Astrocyte (in vitro differentiated cells and primary cell): ENCODE measurements around the gene SOX13. TPM values are rescaled to one million over a fixed set of nuclear protein-coding genes. Genes with fewer than 3 reads are reported as not detected.

Experiments
- DNase-seq: peaks from one replicate; pipeline ENCODE4 v3.0.0-alpha.2; 2010; ENCODE audit warnings: low read depth
- FAIRE-seq: peaks from 2 replicates; lab custom pipeline; 2011; peaks lifted over from hg19 to GRCh38; lab: Jason Lieb, UNC
- H2AFZ ChIP-seq: 2 replicates; pipeline ENCODE4 v1.6.0; 2012; ENCODE audit warnings: low read depth, low read length, inconsistent platforms
- H3K27ac ChIP-seq: 2 replicates; pipeline ENCODE4 v1.5.1; 2011; ENCODE audit warnings: low read depth, low read length, inconsistent platforms
- H3K27me3 ChIP-seq: 2 replicates; pipeline ENCODE4 v1.6.0; 2011; ENCODE audit warnings: low read length, inconsistent platforms; ENCODE audit not compliant: insufficient read depth
- H3K36me3 ChIP-seq: 2 replicates; pipeline ENCODE4 v1.5.1; 2011; ENCODE audit warnings: low read length, inconsistent platforms; ENCODE audit not compliant: insufficient read depth
- H3K4me1 ChIP-seq: 2 replicates; pipeline ENCODE4 v1.5.1; 2011; ENCODE audit warnings: low read length, inconsistent platforms; ENCODE audit not compliant: insufficient read depth
- H3K4me2 ChIP-seq: 2 replicates; pipeline ENCODE4 v1.6.0; 2012; ENCODE audit warnings: low read length, inconsistent platforms
- H3K4me3 ChIP-seq: 2 replicates; pipeline ENCODE4 v1.5.1; 2011; ENCODE audit warnings: low read depth, mild to moderate bottlenecking, low read length, inconsistent platforms; ENCODE audit not compliant: insufficient read depth
- H3K79me2 ChIP-seq: 2 replicates; pipeline ENCODE4 v1.6.0; 2012; ENCODE audit warnings: mild to moderate bottlenecking, low read length, inconsistent platforms; ENCODE audit not compliant: insufficient read depth
- H3K9ac ChIP-seq: 2 replicates; pipeline ENCODE4 v1.6.0; 2012; ENCODE audit warnings: mild to moderate bottlenecking, low read length, inconsistent platforms
- H3K9me3 ChIP-seq: 2 replicates; pipeline ENCODE4 v1.5.1; 2012; ENCODE audit warnings: low read depth, mild to moderate bottlenecking, low read length, inconsistent platforms; ENCODE audit not compliant: insufficient read depth
- H4K20me1 ChIP-seq: 2 replicates; pipeline ENCODE4 v1.6.0; 2012; ENCODE audit warnings: low read length, inconsistent platforms; ENCODE audit not compliant: insufficient read depth
- H3K27ac Mint-ChIP-seq: one replicate; pipeline ENCODE4 v1.8.0; 2021; ENCODE audit warnings: mild to moderate bottlenecking, mixed read lengths; ENCODE audit not compliant: unreplicated experiment
- H3K27me3 Mint-ChIP-seq: one replicate; pipeline ENCODE4 v1.8.0; 2021; ENCODE audit warnings: low read depth, mixed read lengths; ENCODE audit not compliant: unreplicated experiment
- H3K36me3 Mint-ChIP-seq: one replicate; pipeline ENCODE4 v1.8.0; 2021; ENCODE audit warnings: low read depth, mixed read lengths; ENCODE audit not compliant: unreplicated experiment
- H3K4me1 Mint-ChIP-seq: one replicate; pipeline ENCODE4 v1.8.0; 2021; ENCODE audit warnings: low read depth, mixed read lengths; ENCODE audit not compliant: unreplicated experiment
- H3K4me3 Mint-ChIP-seq: one replicate; pipeline ENCODE4 v1.8.0; 2021; ENCODE audit warnings: mild to moderate bottlenecking, moderate library complexity, mixed read lengths; ENCODE audit not compliant: unreplicated experiment
- H3K9me3 Mint-ChIP-seq: one replicate; pipeline ENCODE4 v1.8.0; 2021; ENCODE audit warnings: mild to moderate bottlenecking, mixed read lengths; ENCODE audit not compliant: unreplicated experiment
- CTCF ChIP-seq: IDR thresholded peaks from 2 replicates; pipeline ENCODE4 v1.5.1; 2011; ENCODE audit warnings: low read depth, mild to moderate bottlenecking, inconsistent platforms, low read length, moderate library complexity; ENCODE audit not compliant: insufficient read depth
- EZH2 ChIP-seq: IDR thresholded peaks from 2 replicates; pipeline ENCODE4 v1.6.1; 2012; ENCODE audit warnings: mild to moderate bottlenecking, low read length, inconsistent platforms; ENCODE audit not compliant: insufficient read depth
- total RNA-seq: library from RNA; stranded (reverse); gene quantifications from 2 replicates; pipeline ENCODE4 v1.2.1, GENCODE V29; 2021

Gene SOX13
- total RNA-seq, 1 donor from 2014 or later = 12.4 TPM

- Mint-ChIP-seq H3K4me1 (peaks cover 6% of the 10 kb centered on the region), H3K4me3 (no peak overlapping the region), H3K9me3 (no peaks in the 10 kb centered on the region), H3K36me3 (peaks cover 4% of the 10 kb centered on the region), H3K27ac (no peak overlapping the region), H3K27me3 (no peaks in the 10 kb centered on the region)
- no peak for FAIRE-seq
- no peak for DNase-seq
- no peaks in the 10 kb centered on the region for H3K36me3 ChIP-seq
- H3K4me3 ChIP-seq = no peak overlapping the region
- no peak for TF ChIP-seq CTCF
- TF ChIP-seq EZH2 = no peak
- no peak overlapping the region for H3K4me2 ChIP-seq
- H3K27ac ChIP-seq = no peak overlapping the region
- no peak overlapping the region for H3K9ac ChIP-seq
- no peak overlapping the region for H2AFZ ChIP-seq
- H3K4me1 ChIP-seq = no peaks in the 10 kb centered on the region
- no peaks in the 10 kb centered on the region for H3K9me3 ChIP-seq
- H3K79me2 ChIP-seq = no peaks in the 10 kb centered on the region
- H3K27me3 ChIP-seq = no peaks in the 10 kb centered on the region
- H4K20me1 ChIP-seq = peaks cover 7% of the 10 kb centered on the region
Observed at GRCh38 chr1:204091066-204091465, 18.2 kb downstream of the SOX13 start.

GRCh38 chr1:204091787-204092312, 18.9 kb downstream of the SOX13 start:
- Histone ChIP-seq H3K27ac (no peak overlapping the region), H3K4me1 (no peaks in the 10 kb centered on the region), H3K9me3 (no peaks in the 10 kb centered on the region), H3K79me2 (no peaks in the 10 kb centered on the region), H3K27me3 (no peaks in the 10 kb centered on the region), H3K36me3 (no peaks in the 10 kb centered on the region), H3K9ac (no peak overlapping the region), H4K20me1 (peaks cover 7% of the 10 kb centered on the region), H2AFZ (no peak overlapping the region), H3K4me3 (no peak overlapping the region), H3K4me2 (no peak overlapping the region)
- Mint-ChIP-seq H3K4me3 (no peak overlapping the region), H3K27ac (no peak overlapping the region), H3K27me3 (no peaks in the 10 kb centered on the region), H3K36me3 (peaks cover 4% of the 10 kb centered on the region), H3K9me3 (no peaks in the 10 kb centered on the region), H3K4me1 (peaks cover 6% of the 10 kb centered on the region)
- DNase-seq (no peak), FAIRE-seq (no peak)
- no peak for TF ChIP-seq EZH2
- no peak for TF ChIP-seq CTCF

GRCh38 chr1:204092632-204093420, 19.9 kb downstream of the SOX13 start:
- H3K36me3 Mint-ChIP-seq = peaks cover 4% of the 10 kb centered on the region
- Histone ChIP-seq H3K4me2 (no peak overlapping the region), H3K9me3 (no peaks in the 10 kb centered on the region), H3K4me1 (no peaks in the 10 kb centered on the region), H3K9ac (no peak overlapping the region), H3K27ac (no peak overlapping the region), H2AFZ (no peak overlapping the region), H3K36me3 (no peaks in the 10 kb centered on the region), H3K27me3 (no peaks in the 10 kb centered on the region), H3K4me3 (no peak overlapping the region), H4K20me1 (peaks cover 7% of the 10 kb centered on the region), H3K79me2 (no peaks in the 10 kb centered on the region)
- DNase-seq = no peak
- H3K4me1 Mint-ChIP-seq = peaks cover 6% of the 10 kb centered on the region
- H3K27ac Mint-ChIP-seq = no peak overlapping the region
- TF ChIP-seq EZH2 (no peak), CTCF (no peak)
- no peaks in the 10 kb centered on the region for H3K27me3 Mint-ChIP-seq
- no peak for FAIRE-seq
- no peaks in the 10 kb centered on the region for H3K9me3 Mint-ChIP-seq
- H3K4me3 Mint-ChIP-seq = no peak overlapping the region
